GM12874 (cell line): ENCODE data around the gene CTSH.

Experiments
- TF ChIP-seq, protein P1 (sequence below): IDR thresholded peaks from 2 replicates; pipeline ENCODE4 v1.5.1; 2011; ENCODE audit warnings: low read depth, mild to moderate bottlenecking, control low read depth, low read length, moderate library complexity; ENCODE audit not compliant: insufficient read depth

CTSH gene, protein sequence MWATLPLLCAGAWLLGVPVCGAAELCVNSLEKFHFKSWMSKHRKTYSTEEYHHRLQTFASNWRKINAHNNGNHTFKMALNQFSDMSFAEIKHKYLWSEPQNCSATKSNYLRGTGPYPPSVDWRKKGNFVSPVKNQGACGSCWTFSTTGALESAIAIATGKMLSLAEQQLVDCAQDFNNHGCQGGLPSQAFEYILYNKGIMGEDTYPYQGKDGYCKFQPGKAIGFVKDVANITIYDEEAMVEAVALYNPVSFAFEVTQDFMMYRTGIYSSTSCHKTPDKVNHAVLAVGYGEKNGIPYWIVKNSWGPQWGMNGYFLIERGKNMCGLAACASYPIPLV

DNA sequence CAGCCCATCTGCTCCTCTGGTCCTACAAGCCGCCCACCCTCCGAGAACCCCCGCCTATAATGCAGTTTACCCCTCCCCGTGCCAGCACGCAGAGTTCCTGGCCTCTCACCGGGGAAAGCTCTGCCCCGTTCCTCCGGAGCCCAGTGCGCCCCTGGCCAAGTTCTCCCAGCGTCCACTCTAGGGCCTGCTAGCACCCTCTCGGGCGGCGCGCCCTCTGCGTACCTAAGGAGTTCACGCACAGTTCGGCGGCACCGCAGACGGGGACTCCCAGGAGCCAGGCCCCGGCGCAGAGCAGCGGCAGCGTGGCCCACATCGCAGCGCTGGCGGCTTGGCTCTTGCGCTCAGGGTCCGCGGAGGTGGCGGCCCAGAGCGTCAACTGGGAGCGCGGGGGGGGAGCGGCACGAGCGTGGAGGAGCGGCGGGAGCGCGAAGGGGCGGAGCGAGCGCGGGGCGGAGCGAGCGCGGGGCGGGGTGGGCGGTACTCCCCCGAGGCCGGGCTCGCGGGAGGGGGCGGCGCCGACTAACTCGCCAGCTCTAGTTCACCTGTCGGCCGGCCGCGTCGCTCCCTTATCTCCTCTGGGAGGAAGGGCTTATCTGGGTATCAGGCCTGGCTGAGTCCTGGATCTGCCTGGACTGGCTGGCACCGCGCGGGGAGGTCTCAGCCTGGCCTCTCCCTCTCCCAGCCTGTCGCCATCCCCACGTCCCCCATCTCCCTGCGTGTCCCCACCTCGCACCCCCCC is at the start of gene CTSH:
Gene CTSH, minus strand, starts transcription at position 378 of the 739 bp plus-strand sequence. Its CDS starts 65 bp downstream, at position 313.
- TF ChIP-seq, protein P1, sequence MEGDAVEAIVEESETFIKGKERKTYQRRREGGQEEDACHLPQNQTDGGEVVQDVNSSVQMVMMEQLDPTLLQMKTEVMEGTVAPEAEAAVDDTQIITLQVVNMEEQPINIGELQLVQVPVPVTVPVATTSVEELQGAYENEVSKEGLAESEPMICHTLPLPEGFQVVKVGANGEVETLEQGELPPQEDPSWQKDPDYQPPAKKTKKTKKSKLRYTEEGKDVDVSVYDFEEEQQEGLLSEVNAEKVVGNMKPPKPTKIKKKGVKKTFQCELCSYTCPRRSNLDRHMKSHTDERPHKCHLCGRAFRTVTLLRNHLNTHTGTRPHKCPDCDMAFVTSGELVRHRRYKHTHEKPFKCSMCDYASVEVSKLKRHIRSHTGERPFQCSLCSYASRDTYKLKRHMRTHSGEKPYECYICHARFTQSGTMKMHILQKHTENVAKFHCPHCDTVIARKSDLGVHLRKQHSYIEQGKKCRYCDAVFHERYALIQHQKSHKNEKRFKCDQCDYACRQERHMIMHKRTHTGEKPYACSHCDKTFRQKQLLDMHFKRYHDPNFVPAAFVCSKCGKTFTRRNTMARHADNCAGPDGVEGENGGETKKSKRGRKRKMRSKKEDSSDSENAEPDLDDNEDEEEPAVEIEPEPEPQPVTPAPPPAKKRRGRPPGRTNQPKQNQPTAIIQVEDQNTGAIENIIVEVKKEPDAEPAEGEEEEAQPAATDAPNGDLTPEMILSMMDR = no peak

DNA sequence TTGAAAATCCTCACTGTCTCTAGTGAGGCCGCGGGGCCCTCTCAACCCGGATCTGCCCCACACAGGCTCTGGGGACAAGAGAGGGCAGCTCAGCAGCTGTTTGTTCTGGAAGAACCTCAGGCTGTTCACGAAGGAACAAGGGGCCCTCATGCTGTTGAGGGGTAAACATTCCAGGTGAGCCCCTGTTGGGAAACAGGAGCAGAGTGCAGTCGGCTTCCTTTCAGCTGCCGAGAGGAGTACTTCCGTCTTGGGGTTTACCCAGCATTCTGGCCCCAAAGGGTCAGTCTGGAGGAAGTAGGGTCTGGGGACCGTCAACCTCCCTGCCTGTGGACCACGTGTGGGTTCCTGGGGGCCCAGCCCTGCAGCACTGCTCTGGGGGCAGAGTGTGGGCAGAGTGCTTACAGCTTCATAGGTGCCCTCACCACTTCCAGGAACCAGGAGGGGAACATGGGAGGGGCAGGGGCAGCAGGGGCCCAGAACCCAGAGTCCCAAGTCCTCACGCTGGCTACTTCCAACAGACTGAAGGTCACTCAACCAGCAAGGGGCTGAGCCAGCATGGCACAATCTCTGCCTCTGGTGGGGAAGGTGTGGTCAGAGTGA is 49.2 kb upstream of the CTSH start:
- TF ChIP-seq, protein P1 = no peak

DNA sequence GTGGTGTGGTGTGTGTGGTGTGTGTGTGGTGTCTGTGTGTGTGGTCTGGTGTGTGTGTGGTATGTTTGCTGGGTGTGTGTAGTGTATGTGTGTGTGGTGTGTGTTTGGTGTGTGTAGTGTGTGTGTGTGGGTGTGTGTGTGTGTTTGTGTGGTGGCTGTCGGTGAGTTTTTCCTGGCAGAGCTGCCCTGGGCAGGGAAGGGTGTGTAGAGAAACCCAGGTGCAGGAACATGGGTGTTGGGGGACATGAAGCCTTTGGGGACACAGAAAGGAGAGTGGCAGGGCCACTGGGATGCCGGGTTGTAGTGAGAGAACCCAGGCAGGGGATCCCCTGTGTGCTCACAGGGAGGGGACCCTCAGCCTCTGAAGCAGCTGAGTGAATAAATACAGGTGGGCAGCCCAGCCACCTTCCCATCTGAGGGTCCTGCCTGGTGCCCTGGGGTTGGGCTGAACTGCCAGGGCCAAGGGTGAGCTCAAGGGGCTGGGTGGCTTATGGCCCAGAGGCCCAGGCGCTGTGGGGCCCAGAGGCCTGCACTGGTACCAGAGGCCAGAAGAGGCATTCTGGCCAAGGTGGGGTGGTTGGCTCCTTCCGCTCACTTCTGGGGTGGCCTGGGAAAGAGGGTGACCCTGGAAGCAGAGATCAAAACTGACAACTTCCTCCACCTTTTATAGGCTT is 48.5 kb upstream of the CTSH start:
- TF ChIP-seq, protein P1 = no peak

DNA sequence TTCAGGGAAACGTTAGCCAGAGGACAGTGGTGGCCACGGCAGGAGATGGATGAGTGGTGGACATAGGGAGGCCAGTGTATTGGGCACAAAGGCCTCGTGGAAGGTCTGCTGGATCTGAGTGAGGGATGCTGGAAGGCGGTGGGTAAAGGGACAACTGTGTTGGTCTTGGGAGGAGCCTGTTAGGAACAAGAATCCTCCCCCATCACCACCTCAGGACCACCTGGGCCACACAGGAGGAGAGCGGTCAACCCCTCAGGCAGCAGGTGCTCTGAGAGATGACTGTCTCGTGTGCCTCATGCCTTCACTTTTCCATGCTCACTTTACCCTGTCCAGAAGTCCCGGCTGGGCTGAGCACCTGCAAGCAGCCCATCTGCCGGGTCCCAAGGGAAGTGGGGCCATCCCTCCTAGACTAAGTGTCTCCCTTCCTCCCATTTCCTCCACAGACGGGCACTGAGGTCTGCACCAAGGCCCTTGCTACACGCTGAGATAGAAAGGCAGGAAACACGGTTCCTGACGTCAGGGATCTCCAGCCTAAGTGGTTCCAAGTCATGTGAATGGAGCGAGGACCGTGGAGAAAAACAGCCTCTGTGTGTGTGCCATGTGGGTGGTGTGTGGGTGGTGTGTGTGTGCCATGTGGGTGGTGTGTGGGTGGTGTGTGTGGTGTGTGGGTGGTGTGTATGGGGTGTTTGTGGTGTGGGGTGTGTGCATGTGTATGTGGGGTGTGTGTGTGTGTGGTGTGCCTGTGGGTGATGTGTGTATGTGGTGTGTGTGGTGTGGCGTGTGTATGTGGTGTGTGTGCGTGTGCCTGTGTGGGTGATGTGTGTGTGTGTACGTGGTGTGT is 47.8 kb upstream of the CTSH start:
- TF ChIP-seq, protein P1 = no peak

DNA sequence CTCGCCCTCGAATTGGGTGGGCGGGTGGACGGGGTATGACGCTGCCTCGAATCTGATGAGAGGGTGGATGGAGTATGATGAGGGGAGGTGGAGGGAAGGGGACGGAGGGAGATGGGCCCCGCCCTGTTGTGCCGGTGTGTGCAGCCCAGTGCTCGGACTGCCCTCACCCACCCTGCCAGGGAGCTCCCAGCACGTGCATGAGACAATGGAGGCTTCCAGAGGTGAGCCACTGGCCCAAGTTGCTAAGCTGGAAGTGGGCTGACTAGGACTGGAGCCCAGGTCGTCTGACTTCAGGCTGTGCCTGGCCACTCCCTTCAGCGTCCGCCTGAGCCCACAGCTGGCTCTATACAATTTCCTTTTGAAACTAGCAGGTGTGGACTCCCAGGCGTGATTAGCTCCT is 47.0 kb upstream of the CTSH start:
- TF ChIP-seq, protein P1 = no peak

DNA sequence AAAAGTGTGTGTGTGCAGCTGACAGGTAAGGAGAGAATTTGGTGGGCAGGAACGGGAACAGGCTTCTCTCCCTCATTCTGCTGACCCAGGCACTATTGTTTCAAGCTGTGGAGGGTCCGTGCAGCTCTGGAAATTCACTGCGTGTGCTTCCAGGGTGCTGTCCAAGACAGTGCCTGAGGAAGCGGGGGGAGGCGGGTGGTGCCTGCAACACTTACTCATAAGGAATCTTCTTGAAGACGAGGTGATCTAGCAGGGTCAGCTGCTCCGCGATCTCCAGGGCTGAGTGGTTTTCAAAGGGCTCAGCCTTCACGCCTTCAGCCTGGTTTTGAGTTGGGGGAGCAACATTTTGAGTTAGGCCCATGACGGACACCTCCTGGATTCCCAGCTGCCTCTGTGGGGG is 46.6 kb upstream of the CTSH start:
- TF ChIP-seq, protein P1 = no peak
